Measurements from ENCODE around the gene TBXAS1.

Gene TBXAS1

GRCh38 chr7:140041659-140042385, 212.8 kb downstream of the TBXAS1 start:
- H3K4me2 ChIP-seq (ENCODE audit: low read depth, low read length, poor library complexity, severe bottlenecking) = no peak overlapping the region
- H3K9ac ChIP-seq (ENCODE audit: low read length) = no peak overlapping the region
- H3F3A ChIP-seq (ENCODE audit: insufficient read depth) = no peaks in the 10 kb centered on the region
- H2AFZ ChIP-seq (ENCODE audit: low read depth, low read length, severe bottlenecking) = no peak overlapping the region
- H3K9me3 ChIP-seq (ENCODE audit: insufficient read depth, low read length) = no peaks in the 10 kb centered on the region
- H3K36me3 ChIP-seq (ENCODE audit: low read length) = no peaks in the 10 kb centered on the region
- H3K9me2 ChIP-seq (replicated peaks; ENCODE audit: insufficient read depth, low read length) = no peaks in the 10 kb centered on the region
- no peak overlapping the region for H3K4me3 ChIP-seq (ENCODE audit: insufficient read depth, low read length, poor library complexity, severe bottlenecking)
- no peaks in the 10 kb centered on the region for H3K27me3 ChIP-seq (ENCODE audit: low read length)
- TF ChIP-seq CTCF (IDR thresholded peaks at IDR 0.05; ENCODE audit: insufficient read depth, low read length, poor library complexity, severe bottlenecking) (no peak), EZH2phosphoT487 (conservative IDR thresholded peaks at IDR 0.05; ENCODE audit: low read length) (no peak)
- no peak overlapping the region for H3K27ac ChIP-seq (ENCODE audit: low read depth, low read length)
- no peaks in the 10 kb centered on the region for H3K79me2 ChIP-seq (ENCODE audit: insufficient read depth, low read length)
- no peaks in the 10 kb centered on the region for H4K20me1 ChIP-seq (ENCODE audit: low read depth, low read length)

- Histone ChIP-seq H3F3A (ENCODE audit: insufficient read depth) (no peaks in the 10 kb centered on the region), H3K27me3 (ENCODE audit: low read length) (no peaks in the 10 kb centered on the region), H3K9me3 (ENCODE audit: insufficient read depth, low read length) (no peaks in the 10 kb centered on the region), H3K4me2 (ENCODE audit: low read depth, low read length, poor library complexity, severe bottlenecking) (no peak overlapping the region), H3K9me2 (replicated peaks; ENCODE audit: insufficient read depth, low read length) (no peaks in the 10 kb centered on the region), H3K27ac (ENCODE audit: low read depth, low read length) (no peak overlapping the region), H3K9ac (ENCODE audit: low read length) (no peak overlapping the region), H3K4me3 (ENCODE audit: insufficient read depth, low read length, poor library complexity, severe bottlenecking) (no peak overlapping the region), H3K79me2 (ENCODE audit: insufficient read depth, low read length) (no peaks in the 10 kb centered on the region), H4K20me1 (ENCODE audit: low read depth, low read length) (no peaks in the 10 kb centered on the region), H3K36me3 (ENCODE audit: low read length) (no peaks in the 10 kb centered on the region), H2AFZ (ENCODE audit: low read depth, low read length, severe bottlenecking) (no peak overlapping the region)
- no peak for TF ChIP-seq CTCF (IDR thresholded peaks at IDR 0.05; ENCODE audit: insufficient read depth, low read length, poor library complexity, severe bottlenecking)
- TF ChIP-seq EZH2phosphoT487 (conservative IDR thresholded peaks at IDR 0.05; ENCODE audit: low read length) = no peak
Observed at GRCh38 chr7:140042386-140042670, 213.3 kb downstream of the TBXAS1 start.

- H3K27me3 ChIP-seq (ENCODE audit: low read length) = no peaks in the 10 kb centered on the region
- H3K36me3 ChIP-seq (ENCODE audit: low read length) = no peaks in the 10 kb centered on the region
- no peak overlapping the region for H3K27ac ChIP-seq (ENCODE audit: low read depth, low read length)
- H3K9me3 ChIP-seq (ENCODE audit: insufficient read depth, low read length) = no peaks in the 10 kb centered on the region
- no peaks in the 10 kb centered on the region for H3K9me2 ChIP-seq (replicated peaks; ENCODE audit: insufficient read depth, low read length)
- TF ChIP-seq EZH2phosphoT487 (conservative IDR thresholded peaks at IDR 0.05; ENCODE audit: low read length) (no peak), CTCF (IDR thresholded peaks at IDR 0.05; ENCODE audit: insufficient read depth, low read length, poor library complexity, severe bottlenecking) (no peak)
- H3K9ac ChIP-seq (ENCODE audit: low read length) = no peak overlapping the region
- no peaks in the 10 kb centered on the region for H3K79me2 ChIP-seq (ENCODE audit: insufficient read depth, low read length)
- no peak overlapping the region for H3K4me2 ChIP-seq (ENCODE audit: low read depth, low read length, poor library complexity, severe bottlenecking)
- H3K4me3 ChIP-seq (ENCODE audit: insufficient read depth, low read length, poor library complexity, severe bottlenecking) = no peak overlapping the region
- no peak overlapping the region for H2AFZ ChIP-seq (ENCODE audit: low read depth, low read length, severe bottlenecking)
- H4K20me1 ChIP-seq (ENCODE audit: low read depth, low read length) = no peaks in the 10 kb centered on the region
- no peaks in the 10 kb centered on the region for H3F3A ChIP-seq (ENCODE audit: insufficient read depth)
Observed at GRCh38 chr7:140044251-140044650, 215.2 kb downstream of the TBXAS1 start.
